B cell (primary cell): Measurements from ENCODE around the gene CAP1. TPM values are rescaled to one million over a fixed set of nuclear protein-coding genes. Genes with fewer than 3 reads are reported as not detected.

Experiments used
- ATAC-seq: fragments of 200-7000 bp; cut with Tn5 transposase; one replicate; pipeline ENCODE4 v1.10.0; 2021; ENCODE audit warnings: low read depth, mild to moderate bottlenecking, moderate number of reproducible peaks, moderate library complexity
- CTCF ChIA-PET: fragments of 350-600 bp; sonication (Branson Sonifier 250); formaldehyde crosslinking; loops from one replicate; lab custom pipeline; 2021; ENCODE audit warnings: antibody characterized with exemption, inconsistent platforms; lab: Charles Lee
- POLR2A ChIA-PET: fragments of 350-600 bp; sonication (Branson Sonifier 250); formaldehyde crosslinking; loops from one replicate; lab custom pipeline; 2021; ENCODE audit warnings: antibody characterized with exemption; lab: Charles Lee
- DNase-seq: peaks from one replicate; pipeline ENCODE4 v3.0.0; 2013
- H2AFZ ChIP-seq: 2 replicates; pipeline ENCODE4 v1.6.1; 2012; ENCODE audit warnings: mild to moderate bottlenecking, low read depth, low read length; ENCODE audit not compliant: insufficient read depth, poor library complexity, severe bottlenecking
- H3K27ac ChIP-seq, 2 donors: 1 replicate in 1 of 2; 2 replicates in 1 of 2; pipeline ENCODE4 v1.5.1; 2012 to 2013; ENCODE audit warnings: low read length in 2 of 2, mild to moderate bottlenecking in 2 of 2, moderate library complexity in 1 of 2
- H3K27me3 ChIP-seq, 4 experiments: fragments of 200-600 bp in 1 of 4; sonication (generic) in 1 of 4; replicated peaks in 1 of 4; 1 replicate in 2 of 4; 2 replicates in 2 of 4; pipeline versions ENCODE4 v1.6.1 to v1.7.0; 2013 to 2016; ENCODE audit warnings: low read length in 3 of 4, mild to moderate bottlenecking in 2 of 4, mixed read lengths in 1 of 4, moderate library complexity in 1 of 4; ENCODE audit not compliant: insufficient read depth in 4 of 4, control insufficient read depth in 3 of 4; ENCODE audit errors: control extremely low read depth in 1 of 4
- H3K36me3 ChIP-seq, 2 experiments: replicated peaks in 1 of 2; 1 replicate in 1 of 2; 2 replicates in 1 of 2; pipeline versions ENCODE4 v1.6.1 to v1.7.1; 2013; ENCODE audit warnings: low read length in 1 of 2; ENCODE audit not compliant: insufficient read depth in 2 of 2, control insufficient read depth in 1 of 2; ENCODE audit errors: control extremely low read depth in 1 of 2, extremely low read depth in 1 of 2
- H3K4me1 ChIP-seq, 2 donors: fragments of 200-600 bp in 1 of 2; sonication (generic) in 1 of 2; 1 replicate in 1 of 2; 2 replicates in 1 of 2; pipeline versions ENCODE4 v1.5.1 to v1.6.1; 2013 to 2017; ENCODE audit warnings: low read length in 2 of 2; ENCODE audit not compliant: control insufficient read depth in 2 of 2, insufficient read depth in 2 of 2
- H3K4me2 ChIP-seq: replicated peaks from 2 replicates; pipeline ENCODE3; 2012; ENCODE audit warnings: mild to moderate bottlenecking, low read depth, low read length; ENCODE audit not compliant: poor library complexity, severe bottlenecking
- H3K4me3 ChIP-seq, 5 experiments: fragments of 200-600 bp in 1 of 5; sonication (generic) in 1 of 5; 1 replicate in 3 of 5; 2 replicates in 2 of 5; pipeline versions ENCODE4 v1.5.1 to v1.7.0; 2011 to 2016; ENCODE audit warnings: low read length in 4 of 5, mild to moderate bottlenecking in 4 of 5, low read depth in 2 of 5, control low read depth in 1 of 5, moderate library complexity in 1 of 5; ENCODE audit not compliant: insufficient read depth in 1 of 5; ENCODE audit errors: control extremely low read depth in 1 of 5, extremely low read depth in 1 of 5
- H3K79me2 ChIP-seq: fragments of 200-600 bp; sonication (generic); one replicate; pipeline ENCODE4 v1.6.0; 2016; ENCODE audit warnings: low read length; ENCODE audit not compliant: control insufficient read depth, insufficient read depth
- H3K9ac ChIP-seq: fragments of 200-600 bp; sonication (generic); 2 replicates; pipeline ENCODE4 v1.6.1; 2017; ENCODE audit warnings: mild to moderate bottlenecking, low read length, moderate library complexity
- H3K9me3 ChIP-seq, 3 donors: one replicate each; pipeline versions ENCODE4 v1.6.1 to v1.7.1; 2013; ENCODE audit warnings: low read length in 2 of 3; ENCODE audit not compliant: control insufficient read depth in 2 of 3, insufficient read depth in 1 of 3; ENCODE audit errors: control extremely low read depth in 1 of 3
- H4K20me1 ChIP-seq: 2 replicates; pipeline ENCODE4 v1.6.0; 2012; ENCODE audit warnings: mild to moderate bottlenecking, low read length; ENCODE audit not compliant: insufficient read depth, control insufficient read depth, poor library complexity, severe bottlenecking
- H3K27ac Mint-ChIP-seq: one replicate; pipeline ENCODE4 v1.8.0; 2021; ENCODE audit warnings: mixed read lengths
- H3K27me3 Mint-ChIP-seq: one replicate; pipeline ENCODE4 v1.8.0; 2021; ENCODE audit warnings: mixed read lengths
- H3K4me1 Mint-ChIP-seq: one replicate; pipeline ENCODE4 v1.8.0; 2021; ENCODE audit warnings: mixed read lengths
- H3K4me3 Mint-ChIP-seq: one replicate; pipeline ENCODE4 v1.8.0; 2021; ENCODE audit warnings: mixed read lengths
- H3K9me3 Mint-ChIP-seq: one replicate; pipeline ENCODE4 v1.8.0; 2022; ENCODE audit warnings: mixed read lengths; ENCODE audit not compliant: insufficient read depth
- EZH2 ChIP-seq: IDR thresholded peaks from 2 replicates; pipeline ENCODE4 v1.6.1; 2012; ENCODE audit warnings: borderline replicate concordance, low read depth, mild to moderate bottlenecking, moderate library complexity, low read length; ENCODE audit not compliant: insufficient read depth, poor library complexity, severe bottlenecking
- WGBS: methylation state at CpG from one replicate; pipeline ENCODE4 v1.1.5; 2013; ENCODE audit warnings: missing lambda C conversion rate; ENCODE audit not compliant: insufficient coverage; 5-methylcytosine and 5-hydroxymethylcytosine counted together
- intact Hi-C: fragments of 100-400 bp; cut with micrococcal nuclease; formaldehyde crosslinking; loops from one replicate; pipeline ENCODE4 v1.10.0; 2022
- polyA plus RNA-seq: library from polyadenylated mRNA; depleted of rRNA; stranded (reverse); fragments of >200 nt; gene quantifications from 2 replicates; pipeline ENCODE4 v1.2.3, GENCODE V29; 2012
- total RNA-seq, 2 donors: library from RNA; stranded (reverse); fragments of 120-200 nt in 1 of 2; gene quantifications; 1 replicate in 1 of 2; 2 replicates in 1 of 2; pipeline versions ENCODE4 v1.2.3 to v1.2.4, GENCODE V29; 2013 to 2022
- TF ChIP-seq, protein P1 (sequence below): fragments of 200-600 bp; IDR thresholded peaks from one replicate; pipeline ENCODE4 v1.8.0; 2022; ENCODE audit warnings: antibody characterized with exemption, mild to moderate bottlenecking

Gene CAP1
- total and polyA plus RNA-seq, 2 donors (not counting 1 experiment from before 2014, with no cell fraction given), result 175 to 203 TPM

DNA sequence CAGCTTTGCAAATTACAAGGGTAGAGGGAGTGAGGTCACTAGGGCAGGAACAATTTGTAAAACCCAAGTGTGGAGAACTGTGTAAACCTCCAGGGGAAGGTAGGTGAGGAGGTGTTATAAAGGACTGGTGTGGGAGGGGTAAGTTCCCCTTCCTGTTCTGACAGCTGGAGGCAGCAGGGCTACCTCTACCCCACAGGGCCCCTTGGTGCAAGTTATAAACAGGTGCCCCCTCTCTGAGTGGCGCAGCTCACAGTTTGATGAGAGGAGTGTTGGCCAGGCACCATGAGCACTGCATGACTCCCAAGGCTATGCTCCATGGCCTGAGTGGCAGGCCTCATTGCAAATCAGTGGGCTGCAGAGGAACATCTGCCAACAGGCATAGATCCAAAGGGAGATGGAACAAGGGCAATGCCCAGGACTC lies 44.5 kb upstream of the CAP1 start:
- H3K9me3 Mint-ChIP-seq, result no peaks in the 10 kb centered on the region
- ATAC-seq (peak; percentile 94), DNase-seq (peak; percentile 61)
- peak overlapping the region; percentile 53 for H3K4me2 ChIP-seq
- 20% methylated on average over 1 of the region's 1 CpG for WGBS
- ChIA-PET CTCF (interaction anchor here (0.8 to 1.6 kb wide), 5 partner anchors 21 to 77 kb away, joined by 3 to 5 read pairs (median 3); no protein-coding TSS in a partner anchor), POLR2A (no interaction called here)
- peak overlapping the region; percentile 44 for H3K4me3 Mint-ChIP-seq
- H3K9ac ChIP-seq, result no peak overlapping the region
- H3K27ac Mint-ChIP-seq, result peak overlapping the region; percentile 64
- intact Hi-C loops, result no loop called here
- peak overlapping the region; percentile 51 for H2AFZ ChIP-seq
- no peaks in the 10 kb centered on the region for H4K20me1 ChIP-seq
- no peaks in the 10 kb centered on the region for H3K27me3 ChIP-seq
- peaks cover 29% of the 10 kb centered on the region for H3K4me1 Mint-ChIP-seq
- H3K27me3 Mint-ChIP-seq, result no peaks in the 10 kb centered on the region
- H3K4me3 ChIP-seq, result peak overlapping the region in 1 of 5 experiments; percentile 4
- H3K36me3 ChIP-seq, result no peaks in the 10 kb centered on the region
- TF ChIP-seq, protein P1, sequence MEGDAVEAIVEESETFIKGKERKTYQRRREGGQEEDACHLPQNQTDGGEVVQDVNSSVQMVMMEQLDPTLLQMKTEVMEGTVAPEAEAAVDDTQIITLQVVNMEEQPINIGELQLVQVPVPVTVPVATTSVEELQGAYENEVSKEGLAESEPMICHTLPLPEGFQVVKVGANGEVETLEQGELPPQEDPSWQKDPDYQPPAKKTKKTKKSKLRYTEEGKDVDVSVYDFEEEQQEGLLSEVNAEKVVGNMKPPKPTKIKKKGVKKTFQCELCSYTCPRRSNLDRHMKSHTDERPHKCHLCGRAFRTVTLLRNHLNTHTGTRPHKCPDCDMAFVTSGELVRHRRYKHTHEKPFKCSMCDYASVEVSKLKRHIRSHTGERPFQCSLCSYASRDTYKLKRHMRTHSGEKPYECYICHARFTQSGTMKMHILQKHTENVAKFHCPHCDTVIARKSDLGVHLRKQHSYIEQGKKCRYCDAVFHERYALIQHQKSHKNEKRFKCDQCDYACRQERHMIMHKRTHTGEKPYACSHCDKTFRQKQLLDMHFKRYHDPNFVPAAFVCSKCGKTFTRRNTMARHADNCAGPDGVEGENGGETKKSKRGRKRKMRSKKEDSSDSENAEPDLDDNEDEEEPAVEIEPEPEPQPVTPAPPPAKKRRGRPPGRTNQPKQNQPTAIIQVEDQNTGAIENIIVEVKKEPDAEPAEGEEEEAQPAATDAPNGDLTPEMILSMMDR, result no peak
- TF ChIP-seq EZH2, result no peak
- no peaks in the 10 kb centered on the region for H3K79me2 ChIP-seq
- peaks cover 28% of the 10 kb centered on the region in 2 donors for H3K4me1 ChIP-seq
- peaks cover 0 to 3% (median 0%) of the 10 kb centered on the region in 3 donors for H3K9me3 ChIP-seq
- peak overlapping the region in 1 of 2 donors; percentile 36 for H3K27ac ChIP-seq

DNA sequence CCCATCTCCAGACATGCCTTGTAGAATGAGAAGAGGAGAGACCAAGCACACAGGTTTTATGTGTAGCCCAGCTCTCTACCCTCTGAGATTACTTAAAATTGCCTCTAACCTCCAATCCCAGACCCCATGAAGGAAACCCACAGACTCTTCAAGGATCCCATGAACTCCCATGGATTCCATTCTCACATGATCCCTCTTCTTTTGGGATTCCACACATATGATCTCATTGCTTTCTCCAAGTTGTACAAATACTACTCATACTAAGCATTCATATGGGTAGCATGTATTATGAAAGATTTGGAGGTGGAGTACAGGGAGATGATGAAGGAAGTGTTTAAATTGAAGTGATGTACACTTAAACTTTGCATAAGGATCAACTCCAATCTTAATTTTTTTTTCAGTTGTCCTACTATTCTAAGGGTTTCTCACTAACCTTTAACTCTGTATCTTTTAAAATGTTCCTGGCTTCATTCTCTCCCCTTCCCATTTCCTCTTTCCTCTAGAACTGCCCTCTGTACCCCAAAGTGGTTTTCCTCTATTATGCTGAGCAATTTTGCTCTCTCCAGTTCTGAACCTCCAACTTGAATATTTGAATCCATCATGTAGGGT lies 44.0 kb upstream of the CAP1 start:
- H3K4me3 Mint-ChIP-seq, result peak overlapping the region; percentile 44
- ATAC-seq, result no peak
- intact Hi-C loops, result no loop called here
- H3K4me3 ChIP-seq, result no peak overlapping the region
- H3K27ac ChIP-seq, result no peak overlapping the region
- peak overlapping the region; percentile 64 for H3K27ac Mint-ChIP-seq
- H3K79me2 ChIP-seq, result no peaks in the 10 kb centered on the region
- no peaks in the 10 kb centered on the region for H3K27me3 ChIP-seq
- H3K9me3 ChIP-seq, result peaks cover 0 to 3% (median 0%) of the 10 kb centered on the region in 3 donors
- H3K9me3 Mint-ChIP-seq, result no peaks in the 10 kb centered on the region
- H4K20me1 ChIP-seq, result no peaks in the 10 kb centered on the region
- H3K4me2 ChIP-seq, result peak overlapping the region; percentile 53
- no peaks in the 10 kb centered on the region for H3K36me3 ChIP-seq
- H3K4me1 ChIP-seq, result peaks cover 33% of the 10 kb centered on the region in 2 donors
- ChIA-PET POLR2A (no interaction called here), CTCF (interaction anchor here (0.8 to 1.6 kb wide), 5 partner anchors 21 to 77 kb away, joined by 3 to 5 read pairs (median 3); no protein-coding TSS in a partner anchor)
- H3K4me1 Mint-ChIP-seq, result peaks cover 34% of the 10 kb centered on the region
- no peak overlapping the region for H3K9ac ChIP-seq
- no peak for DNase-seq
- TF ChIP-seq, protein P1, result no peak
- no peak for TF ChIP-seq EZH2
- no peaks in the 10 kb centered on the region for H3K27me3 Mint-ChIP-seq
- H2AFZ ChIP-seq, result peak overlapping the region; percentile 51
